SK-N-MC (cell line): ENCODE measurements around the gene CIB2.

Experiments used
- EZH2 ChIP-seq: fragments of 200-600 bp; sonication (generic); IDR thresholded peaks from one replicate; pipeline ENCODE4 v1.6.1; 2017; ENCODE audit warnings: antibody characterized with exemption
- POLR2AphosphoS5 ChIP-seq: IDR thresholded peaks from 2 replicates; pipeline ENCODE4 v1.6.1; 2012; ENCODE audit warnings: mild to moderate bottlenecking, low read depth, low read length, borderline replicate concordance

DNA sequence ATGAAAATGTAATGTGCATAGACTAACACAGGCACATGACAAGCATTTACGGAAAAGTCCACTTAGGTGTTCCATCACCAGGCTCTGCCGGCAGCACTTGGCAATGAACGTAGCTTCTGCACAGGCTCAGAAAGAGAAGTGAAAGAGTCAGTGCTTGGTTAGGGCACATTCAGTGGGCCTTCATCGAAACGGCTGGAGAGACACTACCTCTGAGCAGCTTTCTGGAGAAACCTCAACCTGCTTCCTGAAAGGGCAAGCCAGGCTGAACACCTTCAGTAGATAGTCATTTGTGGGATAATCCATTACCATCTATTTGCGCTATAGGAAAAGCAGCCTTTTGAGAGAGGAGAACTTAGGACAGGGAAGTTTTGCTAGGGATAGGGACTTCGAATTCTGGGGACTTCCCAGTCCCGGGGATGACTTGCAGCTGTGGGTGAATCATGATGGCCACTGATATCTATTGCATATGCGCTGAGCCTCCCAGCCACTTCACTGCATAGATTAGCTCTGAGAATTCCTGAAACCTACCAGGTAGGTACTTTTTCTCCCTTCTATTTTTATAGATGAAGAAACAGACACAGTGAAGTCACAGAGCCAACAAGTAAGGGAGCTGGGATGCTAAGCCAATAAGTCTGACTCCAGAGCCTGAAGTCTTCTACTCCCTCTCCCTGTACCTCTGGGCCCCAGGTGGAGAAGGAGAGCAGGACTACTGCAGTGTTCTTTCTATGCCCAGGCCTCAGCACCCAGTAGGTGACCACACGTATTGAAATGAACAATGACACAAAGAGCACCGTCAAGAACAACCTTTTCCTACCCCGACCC, 43.1 kb downstream of the CIB2 start:
- no peak for TF ChIP-seq POLR2AphosphoS5
- TF ChIP-seq EZH2, result no peak
